C4-2B (cell line): Measurements from ENCODE around the gene TACC3.

Experiments
- H3K27ac ChIP-seq: fragments of 450-650 bp; 2 replicates; pipeline ENCODE4 v1.5.1; 2017
- CTCF ChIP-seq: fragments of 450-650 bp; conservative IDR thresholded peaks from 2 replicates; pipeline ENCODE4 v1.5.1; 2017; ENCODE audit warnings: mild to moderate bottlenecking
- ZFX ChIP-seq: fragments of 450-650 bp; IDR thresholded peaks from 2 replicates; pipeline ENCODE4 v1.6.1; 2017

Gene TACC3

GRCh38 chr4:1735215-1735614, 13.9 kb downstream of the TACC3 start:
- H3K27ac ChIP-seq = no peak overlapping the region
- TF ChIP-seq CTCF (no peak), ZFX (no peak)

- TF ChIP-seq CTCF (no peak), ZFX (no peak)
- no peak overlapping the region for H3K27ac ChIP-seq
Observed at GRCh38 chr4:1736812-1737211, 15.5 kb downstream of the TACC3 start.

GRCh38 chr4:1737666-1738065, 16.3 kb downstream of the TACC3 start:
- no peak overlapping the region for H3K27ac ChIP-seq
- TF ChIP-seq CTCF = no peak

- no peak for TF ChIP-seq ZFX
- no peak for TF ChIP-seq CTCF
- no peak overlapping the region for H3K27ac ChIP-seq
Observed at GRCh38 chr4:1738410-1738809, 17.1 kb downstream of the TACC3 start.

GRCh38 chr4:1739358-1739757, 18.0 kb downstream of the TACC3 start:
- H3K27ac ChIP-seq = no peak overlapping the region
- no peak for TF ChIP-seq CTCF
- no peak for TF ChIP-seq ZFX

GRCh38 chr4:1740021-1740545, 18.8 kb downstream of the TACC3 start:
- H3K27ac ChIP-seq = no peak overlapping the region

GRCh38 chr4:1741208-1741607, 19.9 kb downstream of the TACC3 start:
- TF ChIP-seq CTCF (no peak), ZFX (no peak)
- H3K27ac ChIP-seq = no peak overlapping the region

More at GRCh38 chr4:1740021-1740545, 18.8 kb downstream of the TACC3 start:
- TF ChIP-seq ZFX (no peak), CTCF (no peak)
